ENCODE data around the gene PFKL. TPM values are rescaled to one million over a fixed set of nuclear protein-coding genes. Genes with fewer than 3 reads are reported as not detected.
A peak's percentile ranks its signal among the peaks of the same experiment; 100 is the strongest.

Gene PFKL
- total RNA-seq, 3 donors from 2014 or later (not counting 1 experiment from before 2014, with no cell fraction given) = 89.7 to 91.3 (median 89.9) TPM

GRCh38 chr21:44374601-44375280, 74.9 kb downstream of the PFKL start:
- Histone ChIP-seq H3K27me3 (ENCODE audit: control insufficient read depth, insufficient read depth, low read length) (peaks cover 8% of the 10 kb centered on the region), H3K36me3 (ENCODE audit: control insufficient read depth, insufficient read depth, low read length) (peaks cover 2% of the 10 kb centered on the region), H3K4me1 (ENCODE audit: control insufficient read depth, insufficient read depth, low read length) (peaks cover 43% of the 10 kb centered on the region), H3K27ac (ENCODE audit: low read length) (no peak overlapping the region), H3K4me3 (ENCODE audit: low read length) (no peak overlapping the region), H3K9me3 (ENCODE audit: control insufficient read depth, insufficient read depth, low read length) (peaks cover 4% of the 10 kb centered on the region)
- peaks cover 0 to 3% of the 10 kb centered on the region in 2 donors for H3K27me3 Mint-ChIP-seq (ENCODE audit: low read depth in 2 of 2)
- ATAC-seq = peak in 1 of 3 donors; percentile 7
- WGBS (ENCODE audit: insufficient coverage) = 74% methylated on average over 24 of the region's 24 CpGs
- intact Hi-C loops (cut with micrococcal nuclease) = loop anchor here (10.0 kb wide), 3 partner anchors 100 to 550 kb away; partner anchors contain the start of genes ITGB2 and TRAPPC10
- peak overlapping the region; percentile 17 to 75 for H3K27ac Mint-ChIP-seq
- no peaks in the 10 kb centered on the region for H3K9me3 Mint-ChIP-seq
- peaks cover 34 to 57% of the 10 kb centered on the region in 2 donors for H3K4me1 Mint-ChIP-seq
- peak overlapping the region; percentile 82 for H3K4me3 Mint-ChIP-seq
- no peak for DNase-seq
- TF ChIP-seq CTCF (IDR thresholded peaks at IDR 0.05) = no peak
- H3K36me3 Mint-ChIP-seq = no peaks in the 10 kb centered on the region

DNA sequence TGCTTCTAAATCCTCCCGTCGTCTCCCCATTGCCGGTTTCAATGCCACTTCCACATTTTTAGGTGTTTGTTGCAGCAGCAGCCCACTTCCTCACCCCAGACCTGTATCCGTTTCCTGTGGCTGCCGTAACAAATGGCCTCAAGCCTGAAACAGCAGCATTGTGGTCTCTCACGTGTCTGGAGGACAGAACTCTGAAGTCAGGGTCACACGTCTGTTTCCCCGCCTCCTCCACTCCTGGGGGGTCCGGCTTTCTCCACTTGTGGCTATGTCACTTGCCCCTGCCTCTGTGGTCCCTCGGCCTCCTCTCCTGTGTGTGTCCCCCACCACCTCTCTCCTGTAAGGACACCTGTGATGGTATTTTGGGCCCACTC, 75.4 kb downstream of the PFKL start:
- no peak for TF ChIP-seq CTCF (IDR thresholded peaks at IDR 0.05)
- Mint-ChIP-seq H3K36me3 (no peaks in the 10 kb centered on the region), H3K27ac (peak overlapping the region; percentile 17 to 75), H3K9me3 (no peaks in the 10 kb centered on the region), H3K4me3 (peak overlapping the region; percentile 82), H3K27me3 (ENCODE audit: low read depth in 2 of 2) (peaks cover 0 to 3% of the 10 kb centered on the region in 2 donors), H3K4me1 (peaks cover 34 to 57% of the 10 kb centered on the region in 2 donors)
- Histone ChIP-seq H3K36me3 (ENCODE audit: control insufficient read depth, insufficient read depth, low read length) (peaks cover 2% of the 10 kb centered on the region), H3K4me3 (ENCODE audit: low read length) (no peak overlapping the region), H3K4me1 (ENCODE audit: control insufficient read depth, insufficient read depth, low read length) (peaks cover 43% of the 10 kb centered on the region), H3K9me3 (ENCODE audit: control insufficient read depth, insufficient read depth, low read length) (peaks cover 4% of the 10 kb centered on the region), H3K27ac (ENCODE audit: low read length) (no peak overlapping the region), H3K27me3 (ENCODE audit: control insufficient read depth, insufficient read depth, low read length) (peaks cover 8% of the 10 kb centered on the region)
- peak; percentile 58 to 68 for DNase-seq
- WGBS (ENCODE audit: insufficient coverage) = 1% methylated on average over 10 of the region's 10 CpGs
- peak; percentile 85 to 98 (median 88) for ATAC-seq
- intact Hi-C loops (cut with micrococcal nuclease) = loop anchor here (10.0 kb wide), 3 partner anchors 100 to 550 kb away; partner anchors contain the start of genes ITGB2 and TRAPPC10

- peaks cover 3% of the 10 kb centered on the region for H3K36me3 ChIP-seq (ENCODE audit: control insufficient read depth, insufficient read depth, low read length)
- no peak overlapping the region for H3K27ac ChIP-seq (ENCODE audit: low read length)
- intact Hi-C loops (cut with micrococcal nuclease) = loop anchor here (10.0 kb wide), 3 partner anchors 99 to 549 kb away; partner anchors contain the start of genes ITGB2 and TRAPPC10
- no peak for TF ChIP-seq CTCF (IDR thresholded peaks at IDR 0.05)
- H3K4me1 ChIP-seq (ENCODE audit: control insufficient read depth, insufficient read depth, low read length) = peaks cover 43% of the 10 kb centered on the region
- peaks cover 34 to 60% of the 10 kb centered on the region in 2 donors for H3K4me1 Mint-ChIP-seq
- DNase-seq (no peak), ATAC-seq (peak in 1 of 3 donors; percentile 22)
- no peaks in the 10 kb centered on the region for H3K9me3 Mint-ChIP-seq
- 93% methylated on average over 19 of the region's 19 CpGs for WGBS (ENCODE audit: insufficient coverage)
- no peaks in the 10 kb centered on the region for H3K36me3 Mint-ChIP-seq
- H3K9me3 ChIP-seq (ENCODE audit: control insufficient read depth, insufficient read depth, low read length) = peaks cover 4% of the 10 kb centered on the region
- H3K27me3 ChIP-seq (ENCODE audit: control insufficient read depth, insufficient read depth, low read length) = peaks cover 5% of the 10 kb centered on the region
- peak overlapping the region; percentile 17 to 75 for H3K27ac Mint-ChIP-seq
- no peak overlapping the region for H3K4me3 ChIP-seq (ENCODE audit: low read length)
- H3K27me3 Mint-ChIP-seq (ENCODE audit: low read depth in 2 of 2) = peaks cover 0 to 3% of the 10 kb centered on the region in 2 donors
- peak overlapping the region; percentile 82 for H3K4me3 Mint-ChIP-seq
These were observed 75.9 kb downstream of the PFKL start for GRCh38 chr21:44375761-44376241.
